Measurements from ENCODE around the gene CACYBP.
A peak's percentile ranks its signal among the peaks of the same experiment; 100 is the strongest.

The CACYBP gene

GRCh38 chr1:174999936-175000696 lies at the start of gene CACYBP:
Gene CACYBP, plus strand, starts transcription at chr1:174999947. Its CDS starts 234 bp downstream, at chr1:175000181.
- no peak for DNase-seq (ENCODE audit: low spot score)

GRCh38 chr1:174953285-174954072 lies 46.3 kb upstream of the CACYBP start:
- no peak for DNase-seq (ENCODE audit: low spot score)

- DNase-seq (ENCODE audit: low spot score): no peak
Measured at GRCh38 chr1:174954073-174954460, 45.7 kb upstream of the CACYBP start.

GRCh38 chr1:174954671-174955669 lies 44.8 kb upstream of the CACYBP start:
- no peak for DNase-seq (ENCODE audit: low spot score)

GRCh38 chr1:174956086-174956485 lies 43.7 kb upstream of the CACYBP start:
- DNase-seq (ENCODE audit: low spot score): no peak

- DNase-seq (ENCODE audit: low spot score): no peak
Measured at GRCh38 chr1:174956976-174957375, 42.8 kb upstream of the CACYBP start.

- no peak for DNase-seq (ENCODE audit: low spot score)
Measured at GRCh38 chr1:174957829-174958228, 41.9 kb upstream of the CACYBP start.

- no peak for DNase-seq (ENCODE audit: low spot score)
Measured at GRCh38 chr1:174958396-174958795, 41.4 kb upstream of the CACYBP start.

- no peak for DNase-seq (ENCODE audit: low spot score)
Measured at GRCh38 chr1:174960362-174960761, 39.4 kb upstream of the CACYBP start.

GRCh38 chr1:174963529-174964125 lies 36.1 kb upstream of the CACYBP start:
- peak; percentile 73 for DNase-seq (ENCODE audit: low spot score)

- DNase-seq (ENCODE audit: low spot score): peak; percentile 84
Measured at GRCh38 chr1:174964261-174964971, 35.3 kb upstream of the CACYBP start.

- DNase-seq (ENCODE audit: low spot score): peak; percentile 77
Measured at GRCh38 chr1:174964972-174965361, 34.8 kb upstream of the CACYBP start.

- peak; percentile 82 for DNase-seq (ENCODE audit: low spot score)
Measured at GRCh38 chr1:174965362-174966007, 34.3 kb upstream of the CACYBP start.

- DNase-seq (ENCODE audit: low spot score): no peak
Measured at GRCh38 chr1:174966008-174966572, 33.7 kb upstream of the CACYBP start.

- no peak for DNase-seq (ENCODE audit: low spot score)
Measured at GRCh38 chr1:174967845-174968705, 31.7 kb upstream of the CACYBP start.

GRCh38 chr1:174968750-174969244 lies 30.9 kb upstream of the CACYBP start:
- DNase-seq (ENCODE audit: low spot score): no peak

- no peak for DNase-seq (ENCODE audit: low spot score)
Measured at GRCh38 chr1:174969977-174970376, 29.8 kb upstream of the CACYBP start.

- DNase-seq (ENCODE audit: low spot score): no peak
Measured at GRCh38 chr1:174971466-174971865, 28.3 kb upstream of the CACYBP start.

GRCh38 chr1:174971902-174972301 lies 27.8 kb upstream of the CACYBP start:
- DNase-seq (ENCODE audit: low spot score): no peak

Data from hematopoietic multipotent progenitor cell treated with erythropoietin and hydrocortisone succinate and interleukin-3 and kit ligand, for 17 days (in vitro differentiated cells).